Gastroesophageal sphincter (tissue), 4 donors: ENCODE data around the gene ADGRF1. TPM values are rescaled to one million over a fixed set of nuclear protein-coding genes. Genes with fewer than 3 reads are reported as not detected.

Experiments used
- ATAC-seq: fragments of 150-250 bp; one replicate; pipeline ENCODE4 v1.9.1; 2016; ENCODE audit warnings: mild to moderate bottlenecking, moderate library complexity
- H3K27ac ChIP-seq, 4 donors: fragments of 200-600 bp; sonication (generic) in 3 of 4; 1 replicate in 3 of 4; 2 replicates in 1 of 4; pipeline ENCODE4 v1.5.1; 2016 to 2019
- H3K27me3 ChIP-seq: fragments of 200-600 bp; sonication (generic); one replicate; pipeline ENCODE4 v1.5.1; 2019
- H3K36me3 ChIP-seq, 2 donors: fragments of 200-600 bp; sonication (generic); one replicate each; pipeline ENCODE4 v1.5.1; 2019; ENCODE audit warnings: control low read depth in 1 of 2
- H3K4me1 ChIP-seq, 3 donors: fragments of 200-600 bp; sonication (generic); 1 replicate in 2 of 3; 2 replicates in 1 of 3; pipeline ENCODE4 v1.5.1; 2016 to 2019; ENCODE audit warnings: control low read depth in 2 of 3
- H3K4me3 ChIP-seq, 2 donors: fragments of 200-600 bp; sonication (generic); one replicate each; pipeline ENCODE4 v1.5.1; 2019; ENCODE audit warnings: mild to moderate bottlenecking in 1 of 2, moderate library complexity in 1 of 2
- H3K9me3 ChIP-seq, 3 donors: fragments of 200-600 bp; sonication (generic); one replicate each; pipeline ENCODE4 v1.5.1; 2017 to 2019; ENCODE audit warnings: control low read depth in 2 of 3
- EP300 ChIP-seq: sonication (generic); formaldehyde crosslinking; IDR thresholded peaks from one replicate; pipeline ENCODE4 v1.6.1; 2017; ENCODE audit warnings: antibody characterized with exemption, mild to moderate bottlenecking
- POLR2A ChIP-seq, 2 donors: fragments of 450-650 bp; IDR thresholded peaks; one replicate each; pipeline ENCODE4 v1.6.1; 2017; ENCODE audit warnings: antibody characterized with exemption in 2 of 2, mild to moderate bottlenecking in 2 of 2, moderate library complexity in 1 of 2
- POLR2AphosphoS5 ChIP-seq: sonication (generic); formaldehyde crosslinking; IDR thresholded peaks from one replicate; pipeline ENCODE4 v1.6.1; 2017; ENCODE audit warnings: antibody characterized with exemption
- WGBS, 2 donors: methylation state at CpG; one replicate each; pipeline ENCODE4 v1.1.5; 2018; ENCODE audit warnings: low coverage in 1 of 2; 5-methylcytosine and 5-hydroxymethylcytosine counted together
- total RNA-seq, 4 donors: library from RNA; depleted of rRNA; stranded (reverse); fragments of >200 nt; gene quantifications; one replicate each; pipeline ENCODE4 v1.1.0, GENCODE V29; 2016
- TF ChIP-seq, protein P1 (sequence below), 4 experiments: fragments of 200-600 bp in 2 of 4; fragments of 450-650 bp in 2 of 4; sonication (generic) in 1 of 4; IDR thresholded peaks; one replicate each; pipeline ENCODE4 v1.5.1; 2017 to 2019; ENCODE audit warnings: antibody characterized with exemption in 4 of 4, mild to moderate bottlenecking in 2 of 4, moderate library complexity in 2 of 4

The ADGRF1 gene
- total RNA-seq, 4 donors from 2014 or later, result 1.8 TPM; not detected in 3

DNA sequence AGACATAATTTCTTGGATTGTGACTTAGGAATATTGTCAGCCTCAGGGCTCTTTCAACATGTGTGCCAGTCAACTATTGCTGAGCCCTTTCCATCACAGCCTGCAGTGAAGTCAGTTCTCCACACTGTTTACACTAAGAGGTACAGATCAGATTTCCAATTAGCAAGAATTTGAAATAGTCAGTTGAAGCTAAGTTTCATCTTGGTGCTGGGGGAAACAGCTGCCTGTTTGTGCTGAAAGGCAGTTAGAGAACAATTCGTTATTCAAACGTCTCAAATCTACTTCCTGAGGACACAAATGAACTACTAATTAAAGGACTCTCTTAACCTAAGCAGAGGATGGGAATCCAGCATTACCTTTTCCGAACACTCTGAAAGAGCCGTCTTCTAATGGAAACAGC is 25.9 kb downstream of the ADGRF1 start:
- no peaks in the 10 kb centered on the region for H3K4me1 ChIP-seq
- no peak for TF ChIP-seq POLR2A (IDR thresholded peaks at IDR 0.05)
- no peaks in the 10 kb centered on the region for H3K36me3 ChIP-seq
- 64 to 80% methylated on average over 4 of the region's 4 CpGs for WGBS, 2 donors
- no peak overlapping the region for H3K27ac ChIP-seq
- H3K27me3 ChIP-seq, result no peaks in the 10 kb centered on the region
- no peak for ATAC-seq
- no peak overlapping the region for H3K4me3 ChIP-seq
- H3K9me3 ChIP-seq, result no peaks in the 10 kb centered on the region

DNA sequence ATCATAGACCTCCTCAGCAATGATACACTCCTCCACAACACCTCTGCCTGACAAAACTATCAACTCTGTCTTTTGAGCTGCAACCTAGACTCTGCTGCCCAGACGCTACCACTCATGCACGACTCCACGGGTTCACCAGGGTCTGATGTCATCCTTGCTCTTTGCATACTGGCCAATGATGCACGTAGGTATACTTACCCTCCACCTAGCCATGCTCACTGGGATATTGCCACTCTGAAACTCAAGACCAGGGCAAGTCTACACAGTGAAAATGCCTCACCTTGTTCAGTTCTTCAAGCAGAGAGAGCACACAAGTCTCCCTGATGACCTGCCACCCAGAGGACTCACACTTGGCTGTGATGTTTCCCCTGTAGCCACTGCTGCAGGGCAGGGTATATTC is 27.7 kb downstream of the ADGRF1 start:
- ATAC-seq, result no peak
- WGBS, 2 donors, result 95% methylated on average over 4 of the region's 4 CpGs; no CpG with 5 or more reads in 1 of the 2 donors
- TF ChIP-seq, protein P1, sequence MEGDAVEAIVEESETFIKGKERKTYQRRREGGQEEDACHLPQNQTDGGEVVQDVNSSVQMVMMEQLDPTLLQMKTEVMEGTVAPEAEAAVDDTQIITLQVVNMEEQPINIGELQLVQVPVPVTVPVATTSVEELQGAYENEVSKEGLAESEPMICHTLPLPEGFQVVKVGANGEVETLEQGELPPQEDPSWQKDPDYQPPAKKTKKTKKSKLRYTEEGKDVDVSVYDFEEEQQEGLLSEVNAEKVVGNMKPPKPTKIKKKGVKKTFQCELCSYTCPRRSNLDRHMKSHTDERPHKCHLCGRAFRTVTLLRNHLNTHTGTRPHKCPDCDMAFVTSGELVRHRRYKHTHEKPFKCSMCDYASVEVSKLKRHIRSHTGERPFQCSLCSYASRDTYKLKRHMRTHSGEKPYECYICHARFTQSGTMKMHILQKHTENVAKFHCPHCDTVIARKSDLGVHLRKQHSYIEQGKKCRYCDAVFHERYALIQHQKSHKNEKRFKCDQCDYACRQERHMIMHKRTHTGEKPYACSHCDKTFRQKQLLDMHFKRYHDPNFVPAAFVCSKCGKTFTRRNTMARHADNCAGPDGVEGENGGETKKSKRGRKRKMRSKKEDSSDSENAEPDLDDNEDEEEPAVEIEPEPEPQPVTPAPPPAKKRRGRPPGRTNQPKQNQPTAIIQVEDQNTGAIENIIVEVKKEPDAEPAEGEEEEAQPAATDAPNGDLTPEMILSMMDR (IDR thresholded peaks at IDR 0.05), result no peak
- no peak for TF ChIP-seq EP300
- TF ChIP-seq POLR2A (IDR thresholded peaks at IDR 0.05), result no peak
- no peak for TF ChIP-seq POLR2AphosphoS5
- Histone ChIP-seq H3K36me3 (no peaks in the 10 kb centered on the region), H3K4me3 (no peak overlapping the region), H3K27me3 (no peaks in the 10 kb centered on the region), H3K4me1 (no peaks in the 10 kb centered on the region), H3K27ac (no peak overlapping the region), H3K9me3 (no peaks in the 10 kb centered on the region)

DNA sequence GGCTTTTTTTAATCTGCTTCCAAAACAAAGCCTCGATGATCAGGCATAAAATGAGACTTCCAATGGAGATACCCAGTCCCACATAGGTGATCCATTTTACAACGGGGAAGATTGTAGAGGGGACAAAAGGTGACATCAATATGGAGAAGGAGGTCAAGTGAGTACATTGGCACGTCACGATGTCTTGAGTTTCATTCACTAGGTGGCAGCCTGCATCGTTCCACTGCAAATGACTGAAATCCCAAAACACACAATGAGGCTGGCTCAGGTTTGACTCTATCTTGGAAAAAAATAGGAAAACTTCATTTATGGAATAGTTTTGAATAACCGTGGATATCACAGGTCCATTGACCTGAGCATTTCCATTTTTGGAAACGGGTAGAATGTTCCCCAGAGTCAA is 32.5 kb downstream of the ADGRF1 start:
- WGBS, 2 donors, result 59 to 78% methylated on average over 5 to 7 of the region's 7 CpGs

DNA sequence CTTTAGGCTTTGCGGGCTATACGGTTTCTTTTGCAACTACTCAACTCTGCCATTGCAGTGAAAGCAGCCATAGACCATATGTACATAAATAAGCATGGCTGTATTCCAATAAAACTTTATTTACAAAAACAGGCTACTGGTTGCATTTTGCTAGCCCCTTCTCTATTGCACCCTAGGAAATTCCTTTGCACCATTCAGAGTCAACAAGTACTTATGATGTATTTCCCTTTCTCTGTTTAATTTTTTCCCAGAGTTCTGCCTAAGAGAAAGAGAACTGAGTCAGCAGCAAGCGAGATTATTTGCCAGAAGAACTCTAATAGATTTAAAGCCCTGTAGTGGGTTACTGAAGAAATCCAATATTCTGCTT is 33.8 kb downstream of the ADGRF1 start:
- ATAC-seq, result no peak

More for the DNA sequence above, 32.5 kb downstream of the ADGRF1 start:
- TF ChIP-seq, protein P1 (IDR thresholded peaks at IDR 0.05), result no peak
- no peak for TF ChIP-seq POLR2AphosphoS5
- TF ChIP-seq EP300, result no peak
- TF ChIP-seq POLR2A (IDR thresholded peaks at IDR 0.05), result no peak
- H3K9me3 ChIP-seq, result no peaks in the 10 kb centered on the region
- no peak for ATAC-seq
- H3K36me3 ChIP-seq, result no peaks in the 10 kb centered on the region
- no peaks in the 10 kb centered on the region for H3K4me1 ChIP-seq
- H3K4me3 ChIP-seq, result no peak overlapping the region
- no peak overlapping the region for H3K27ac ChIP-seq
- no peaks in the 10 kb centered on the region for H3K27me3 ChIP-seq

DNA sequence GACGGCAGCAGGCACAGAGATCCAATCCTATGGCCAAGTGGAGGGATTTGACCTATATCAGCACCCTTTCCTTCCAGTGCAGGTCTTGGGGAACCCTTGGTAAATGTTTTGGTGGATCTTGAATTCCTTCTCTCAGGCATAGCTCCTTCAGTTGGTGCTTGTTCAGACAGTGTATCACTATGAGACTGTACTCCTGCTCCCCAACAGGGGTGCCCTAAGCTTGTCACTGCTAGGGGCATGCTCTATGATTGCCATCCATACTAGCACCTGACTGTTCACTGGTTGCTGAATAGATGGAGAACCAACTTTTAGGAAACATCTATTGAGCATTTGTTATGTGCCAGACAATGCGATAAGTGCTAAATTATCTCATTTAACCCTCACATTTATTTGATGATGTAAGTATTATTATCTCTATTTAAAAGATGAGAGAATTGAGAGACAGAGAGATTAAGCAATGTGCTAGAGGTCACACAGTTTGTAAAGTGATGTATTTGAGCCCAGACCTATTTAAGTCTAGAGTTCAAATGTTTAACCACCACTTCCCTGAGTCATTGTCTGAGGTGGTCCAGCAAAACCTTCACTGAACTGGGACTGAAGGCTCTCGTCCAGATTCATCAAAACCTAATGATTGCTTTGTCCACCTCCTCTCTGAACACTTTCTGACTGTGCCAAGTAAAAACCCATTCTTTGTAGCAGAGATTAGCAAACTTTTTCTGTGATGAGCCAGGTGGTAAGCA is 34.3 kb downstream of the ADGRF1 start:
- Histone ChIP-seq H3K27me3 (no peaks in the 10 kb centered on the region), H3K27ac (no peak overlapping the region), H3K36me3 (no peaks in the 10 kb centered on the region), H3K9me3 (no peaks in the 10 kb centered on the region), H3K4me3 (no peak overlapping the region), H3K4me1 (no peaks in the 10 kb centered on the region)
- WGBS, 2 donors, result 85 to 100% methylated on average over 2 to 3 of the region's 3 CpGs
- ATAC-seq, result no peak
- TF ChIP-seq POLR2AphosphoS5 (no peak), POLR2A (IDR thresholded peaks at IDR 0.05) (no peak), EP300 (no peak)
- TF ChIP-seq, protein P1 (IDR thresholded peaks at IDR 0.05), result no peak

More for the DNA sequence above, 33.8 kb downstream of the ADGRF1 start:
- Histone ChIP-seq H3K4me3 (no peak overlapping the region), H3K27ac (no peak overlapping the region), H3K36me3 (no peaks in the 10 kb centered on the region), H3K4me1 (no peaks in the 10 kb centered on the region), H3K9me3 (no peaks in the 10 kb centered on the region), H3K27me3 (no peaks in the 10 kb centered on the region)
- TF ChIP-seq EP300 (no peak), POLR2A (IDR thresholded peaks at IDR 0.05) (no peak), POLR2AphosphoS5 (no peak)
- TF ChIP-seq, protein P1 (IDR thresholded peaks at IDR 0.05), result no peak
- 96 to 100% methylated on average over 3 of the region's 3 CpGs for WGBS, 2 donors
